Hindlimb muscle (tissue), 1 donor: Measurements from ENCODE around the gene ARL5B. TPM values are rescaled to one million over a fixed set of nuclear protein-coding genes. Genes with fewer than 3 reads are reported as not detected.

ENCODE experiments used
- DNase-seq: peaks from one replicate; pipeline ENCODE4 v3.0.0-alpha.2; 2013
- polyA plus RNA-seq: library from polyadenylated mRNA; unstranded; fragments of 120-200 nt; gene quantifications from one replicate; pipeline ENCODE4 v1.2.1, GENCODE V29; 2013; ENCODE audit not compliant: insufficient read length

ARL5B gene
- polyA plus RNA-seq, 1 donor, result 18.7 TPM

DNA sequence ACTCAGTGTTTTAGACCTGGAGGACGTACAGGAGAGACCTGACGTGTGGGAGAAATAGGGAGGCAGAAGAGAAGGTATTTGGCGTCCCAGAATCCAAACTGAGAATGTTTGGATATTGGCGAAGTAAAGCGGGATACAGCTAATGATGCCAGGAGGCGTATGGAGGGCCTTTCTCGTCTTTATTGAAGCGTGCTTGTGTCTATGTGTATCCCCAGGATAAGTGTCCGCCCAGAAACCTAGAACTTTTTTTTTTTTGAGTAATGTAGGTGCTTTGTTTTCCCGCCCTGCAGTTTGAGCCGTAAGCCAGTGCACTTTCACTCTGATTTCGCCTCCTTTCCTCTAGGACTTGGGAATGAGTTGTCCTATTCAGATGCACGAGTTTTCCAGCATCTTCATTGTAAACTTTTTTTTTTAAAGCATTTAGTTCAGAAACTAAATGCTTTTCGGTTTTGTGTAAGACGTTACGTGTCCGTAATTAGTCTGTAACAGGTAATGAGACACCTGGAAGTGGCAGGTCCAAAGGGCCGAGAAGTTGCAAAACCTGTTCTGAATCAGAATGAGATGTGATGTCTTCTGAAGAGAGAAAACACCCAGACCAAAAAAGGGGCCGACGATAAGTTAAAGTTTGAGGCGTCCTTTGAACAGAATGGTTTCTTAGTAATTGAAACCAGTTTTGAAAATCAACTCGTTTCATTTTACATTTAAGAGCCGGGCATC, 746 bp downstream of the ARL5B start:
- no peak for DNase-seq

DNA sequence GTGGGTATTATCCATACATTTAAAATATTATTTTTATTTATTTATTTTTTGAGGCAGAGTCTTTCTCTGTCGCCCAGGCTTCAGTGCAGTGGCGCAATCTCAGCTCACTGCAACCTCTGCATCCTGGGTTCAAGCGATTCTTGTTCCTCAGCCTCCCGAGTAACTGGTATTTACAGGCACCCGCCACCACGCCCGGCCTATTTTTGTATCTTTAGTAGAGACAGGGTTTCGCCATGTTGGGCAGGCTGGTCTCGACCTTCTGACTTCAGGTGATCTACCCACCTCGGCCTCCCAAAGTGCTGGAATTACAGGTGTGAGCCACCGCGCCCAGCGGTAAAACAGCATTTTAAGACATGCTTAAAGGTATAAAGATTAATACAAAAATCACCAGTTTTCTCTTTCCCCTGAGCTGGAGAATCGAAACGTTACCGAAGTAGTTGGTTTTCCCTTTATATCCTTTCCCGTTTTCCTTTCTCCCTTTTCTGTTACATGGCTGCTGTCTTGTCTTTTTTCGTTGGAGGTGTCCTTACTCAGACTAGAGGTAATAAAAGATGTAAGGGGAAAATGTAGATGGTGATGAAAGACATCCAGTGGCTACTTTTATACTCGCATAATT, 1.7 kb downstream of the ARL5B start:
- no peak for DNase-seq

DNA sequence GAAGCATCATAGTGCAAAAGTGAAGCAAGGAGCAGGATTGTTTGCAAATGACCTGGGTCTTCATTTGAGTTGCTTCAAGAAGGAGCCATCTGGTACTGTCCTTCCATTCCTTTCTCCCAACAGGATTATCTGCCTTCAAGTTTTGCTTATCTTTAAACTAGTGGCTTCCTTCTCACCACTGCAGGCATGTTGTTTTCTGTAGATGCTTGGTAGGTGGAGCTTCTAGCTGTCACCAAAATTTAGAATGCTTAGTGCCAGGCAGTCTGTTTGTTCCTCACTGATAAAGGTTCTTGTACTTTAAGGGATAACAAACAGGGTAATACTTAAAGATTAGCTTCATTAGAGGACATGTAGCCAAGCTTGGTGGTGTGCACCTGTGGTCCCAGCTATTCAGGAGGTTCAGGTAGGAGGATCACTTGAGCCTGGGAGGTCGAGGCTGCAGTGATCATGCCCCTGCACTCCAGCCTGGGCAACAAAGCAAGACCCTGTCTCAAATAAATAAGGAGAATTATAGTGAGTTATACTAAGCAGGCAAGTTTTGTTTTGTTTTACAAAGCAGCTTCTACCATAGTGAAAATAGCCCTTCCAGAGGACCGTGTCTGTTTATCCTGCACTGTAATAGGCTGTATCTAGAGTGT, 5.7 kb downstream of the ARL5B start:
- DNase-seq, result no peak

DNA sequence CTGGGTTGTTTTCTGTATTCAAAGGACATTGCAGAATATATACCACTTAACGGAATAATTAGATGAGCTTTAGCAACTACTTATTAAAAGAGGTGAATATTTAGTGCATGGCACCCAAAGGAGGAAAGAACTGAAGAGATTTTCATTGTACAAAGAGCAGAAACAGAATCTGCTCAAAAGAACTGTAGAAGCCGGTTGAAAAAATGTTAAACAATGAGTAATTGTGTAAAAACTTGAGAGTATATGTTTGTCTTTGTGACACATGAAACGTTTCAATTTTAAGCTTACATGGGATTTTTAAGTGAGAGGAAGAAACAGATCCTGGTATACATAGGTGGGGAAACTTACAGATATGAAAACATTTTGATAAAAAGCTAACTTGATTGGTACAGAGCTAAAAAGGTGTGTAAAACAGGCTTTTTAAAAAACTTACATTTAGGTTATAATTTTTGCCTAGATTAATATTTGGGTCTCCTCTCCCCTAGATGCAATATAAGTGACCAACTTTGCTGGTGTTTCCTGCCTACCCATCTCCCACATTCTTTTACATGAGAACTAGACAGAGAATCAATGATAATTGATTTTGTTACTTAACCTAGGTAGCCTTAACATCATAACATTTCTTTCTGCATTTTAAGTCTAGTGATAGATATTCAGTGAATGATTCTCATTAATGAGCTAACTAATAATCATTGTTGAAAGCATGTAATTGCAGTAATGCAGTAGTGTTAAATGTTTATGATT, 6.8 kb downstream of the ARL5B start:
- DNase-seq, result no peak

DNA sequence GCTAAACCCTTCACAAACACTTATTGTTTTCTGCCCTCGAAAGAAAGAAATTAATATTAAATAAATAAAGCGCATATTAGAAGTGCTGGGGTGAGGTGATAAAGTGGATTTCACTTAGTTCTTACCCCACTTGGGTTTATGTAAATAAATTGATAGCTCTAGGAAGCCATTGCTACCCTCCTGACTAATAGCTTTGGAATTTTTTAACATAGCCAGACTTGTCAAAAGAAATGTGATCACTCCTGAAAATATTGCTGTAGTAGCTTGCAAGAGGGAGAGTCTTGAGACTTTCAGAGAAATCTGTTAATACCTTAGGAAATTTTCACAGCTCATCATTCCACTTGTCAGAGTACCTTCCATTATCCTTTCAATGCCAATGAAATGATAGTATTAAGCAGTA, 7.6 kb downstream of the ARL5B start:
- DNase-seq, result no peak

DNA sequence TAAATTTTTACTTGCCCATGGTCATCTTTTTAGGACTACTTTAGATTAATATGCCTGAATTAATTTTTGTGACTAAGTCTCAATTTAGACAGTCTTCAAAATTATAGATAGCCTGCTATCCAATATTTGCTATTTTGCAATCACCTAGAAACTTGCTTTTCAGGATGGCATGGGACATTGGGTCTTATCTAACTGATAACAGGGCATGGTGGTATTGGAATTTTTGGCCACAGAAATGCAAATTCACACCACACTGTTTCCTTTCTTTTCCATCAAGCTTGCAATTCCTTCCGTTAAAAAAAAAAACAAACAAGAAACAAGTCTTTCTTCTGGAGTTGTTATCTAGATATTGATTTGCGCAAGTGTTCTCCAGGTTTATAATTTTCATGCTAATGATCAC, 8.8 kb downstream of the ARL5B start:
- DNase-seq, result no peak

DNA sequence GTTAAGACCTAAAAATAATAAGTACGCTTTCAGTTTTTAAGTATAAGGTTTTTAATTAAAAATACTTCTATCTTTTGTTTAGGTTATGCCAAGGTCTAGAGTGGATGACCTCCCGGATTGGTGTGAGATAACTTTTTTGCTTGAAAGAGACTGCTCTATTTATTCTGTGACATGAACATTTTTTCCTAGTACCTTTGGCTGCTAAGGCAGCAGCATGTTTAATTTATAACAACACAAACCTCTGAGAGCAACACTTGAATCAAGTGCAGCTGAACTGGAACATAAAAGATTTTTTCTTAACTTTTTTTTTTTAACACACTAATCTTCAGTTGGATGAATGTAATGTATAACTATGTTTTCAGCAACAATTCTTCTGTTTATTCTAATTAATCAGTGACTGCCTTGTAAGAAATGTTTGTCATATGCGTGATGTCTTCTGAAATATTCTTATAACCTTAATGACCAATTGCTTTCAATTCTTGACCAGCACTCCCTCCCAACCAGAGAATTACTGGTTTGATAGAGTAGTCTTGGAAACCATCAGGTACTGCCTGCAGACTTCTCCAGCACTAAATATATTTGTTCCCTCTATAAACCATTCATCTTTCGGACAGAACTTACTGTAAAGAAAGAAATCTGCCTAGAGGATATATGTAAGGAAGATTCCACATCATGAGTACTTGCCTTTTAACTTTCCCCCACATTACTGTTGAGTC, 16.0 kb downstream of the ARL5B start:
- no peak for DNase-seq

DNA sequence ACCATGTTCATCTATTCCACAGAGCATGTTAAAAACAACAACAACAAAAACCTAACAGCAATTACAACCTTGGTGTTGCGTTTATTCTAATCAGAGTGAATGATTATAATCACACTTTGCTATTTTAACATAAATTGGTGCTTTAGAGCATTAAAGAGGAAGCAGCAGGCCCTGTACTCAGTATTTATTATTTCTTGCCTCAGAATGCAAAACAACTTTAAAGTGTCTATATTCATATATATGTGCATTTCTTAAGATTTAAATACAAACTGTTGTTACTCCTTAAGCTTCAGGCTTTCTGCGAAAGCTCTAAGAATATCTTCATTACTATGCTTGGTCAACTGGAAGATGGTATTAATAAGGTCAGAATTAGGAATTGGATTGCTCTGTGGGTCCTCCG, 21.5 kb downstream of the ARL5B start:
- DNase-seq, result no peak

DNA sequence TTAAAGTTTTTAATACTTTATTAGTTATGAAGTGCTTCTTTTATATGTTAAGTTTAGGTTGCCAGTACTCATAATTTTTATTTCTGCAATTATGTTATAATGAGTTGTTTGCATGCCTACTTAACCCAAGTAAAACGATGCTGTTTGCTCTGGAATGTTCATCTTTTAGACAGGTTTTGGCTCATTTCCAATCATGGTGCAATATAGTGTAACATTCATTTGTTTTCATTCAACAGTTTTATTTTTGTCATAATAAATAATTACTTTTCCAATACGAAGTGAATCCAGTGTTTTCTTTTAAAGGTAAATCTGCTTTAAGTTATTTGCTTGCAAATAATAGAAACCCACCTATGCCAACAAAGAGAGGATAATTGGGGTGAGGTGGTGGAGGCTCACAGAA, 22.1 kb downstream of the ARL5B start:
- DNase-seq, result no peak

DNA sequence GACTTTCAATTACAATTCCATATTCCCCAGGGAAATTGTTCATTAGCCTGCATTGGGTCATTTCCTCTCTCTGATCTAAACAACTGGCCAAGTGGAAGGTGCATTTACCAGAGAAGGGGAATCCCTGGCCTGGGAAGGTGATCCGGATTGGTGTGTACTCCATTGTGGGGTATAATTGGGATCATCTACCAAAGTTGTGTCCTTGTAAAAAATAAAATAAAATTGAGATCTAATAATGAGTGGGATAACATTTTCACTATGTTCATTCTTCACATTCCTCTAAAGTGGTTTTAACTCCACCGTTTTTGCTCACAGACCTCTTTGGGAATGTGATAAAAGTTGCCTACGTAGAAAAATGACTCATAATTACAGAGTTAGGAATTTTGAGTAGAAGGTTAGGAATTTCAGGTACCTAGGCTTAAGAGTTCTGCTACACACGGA, 22.8 kb downstream of the ARL5B start:
- DNase-seq, result no peak

DNA sequence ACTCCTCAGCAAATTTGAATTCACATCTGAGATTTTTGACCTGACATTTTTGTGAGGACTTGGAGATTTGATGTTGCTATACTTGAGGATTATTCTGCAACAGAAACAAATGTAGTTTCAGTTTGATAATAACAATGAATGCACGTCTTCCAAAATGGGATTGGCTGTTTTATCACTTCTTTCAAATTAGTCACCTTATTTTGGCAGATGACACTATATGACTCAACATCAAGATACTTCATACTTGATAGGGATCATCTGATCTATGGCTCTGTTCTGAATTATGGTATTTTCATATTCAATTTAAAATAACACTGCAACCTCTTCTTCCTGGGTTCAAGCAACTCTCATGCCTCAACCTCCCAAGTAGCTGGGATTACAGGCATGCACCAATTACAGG, 24.2 kb downstream of the ARL5B start:
- DNase-seq, result no peak

DNA sequence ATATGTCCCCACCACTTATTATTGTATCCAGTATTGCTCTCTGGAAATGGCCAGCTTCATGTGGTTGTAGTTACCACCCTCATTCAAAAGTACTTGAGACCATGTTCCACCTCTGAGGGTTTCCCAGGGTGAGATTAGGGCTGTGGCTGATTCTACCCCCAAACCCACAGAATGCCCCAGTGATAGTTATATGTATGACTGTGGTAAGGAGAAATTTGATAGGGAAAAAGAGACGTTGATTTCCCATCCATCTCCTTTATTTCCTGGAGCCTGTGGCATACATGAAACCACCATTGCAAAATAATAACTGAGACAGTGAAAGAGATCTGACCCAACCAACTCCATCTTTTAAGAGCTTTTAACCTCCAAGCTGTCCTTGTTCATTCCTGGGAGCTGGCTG, 25.2 kb downstream of the ARL5B start:
- no peak for DNase-seq

DNA sequence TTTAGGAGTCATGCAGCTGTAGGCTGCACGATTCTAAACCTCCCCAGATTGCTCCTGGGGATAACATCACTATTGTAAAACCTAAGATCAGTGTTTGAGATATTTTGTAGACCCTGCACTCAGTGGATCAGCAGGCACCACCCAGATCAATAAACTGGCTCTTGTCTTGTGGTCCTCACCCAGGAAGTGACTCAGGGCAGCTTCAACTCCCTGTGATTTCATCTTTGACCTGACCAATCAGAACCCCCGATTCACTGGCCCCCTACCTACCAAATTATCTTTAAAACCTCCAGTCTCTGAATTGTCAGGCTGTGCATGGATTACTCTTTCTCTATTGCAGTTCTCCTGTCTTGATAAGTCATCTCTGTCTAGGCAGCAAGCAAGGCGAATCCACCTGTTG, 25.7 kb downstream of the ARL5B start:
- no peak for DNase-seq

DNA sequence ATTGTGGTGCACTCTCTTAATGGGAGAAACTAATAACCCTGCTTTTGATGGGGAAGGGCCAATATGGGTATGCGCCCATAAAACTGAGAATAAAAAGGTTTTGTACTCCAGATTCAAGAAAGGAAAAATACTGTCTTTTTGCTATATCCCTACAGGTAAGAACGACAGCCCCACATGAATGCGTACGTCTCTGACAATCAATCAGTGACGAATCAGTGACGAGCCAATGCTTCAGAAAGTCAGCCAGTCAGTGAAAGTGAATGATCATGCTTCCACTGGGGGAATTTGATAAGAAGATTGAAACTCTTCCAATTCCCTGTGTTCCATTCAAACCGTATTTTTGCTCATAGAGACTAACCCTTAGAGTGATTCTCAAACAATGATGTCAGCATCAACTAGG, 26.3 kb downstream of the ARL5B start:
- no peak for DNase-seq

DNA sequence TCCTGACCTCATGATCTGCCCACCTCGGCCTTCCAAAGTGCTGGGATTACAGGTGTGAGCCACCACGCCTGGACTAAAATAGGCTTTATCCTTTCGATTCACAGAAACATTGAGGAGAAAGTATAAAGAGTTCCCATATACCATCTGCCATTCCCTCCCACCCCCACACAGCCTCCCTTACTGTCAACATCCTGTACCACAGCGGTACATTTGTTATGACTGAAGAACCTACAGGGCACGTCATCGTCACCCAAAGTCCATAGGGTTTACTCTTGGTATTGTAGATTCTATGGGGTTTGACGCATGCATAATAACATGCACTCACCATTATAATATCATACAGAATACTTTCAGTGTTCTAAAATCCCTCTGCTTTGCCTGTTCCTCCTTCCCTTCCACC, 28.0 kb downstream of the ARL5B start:
- no peak for DNase-seq

DNA sequence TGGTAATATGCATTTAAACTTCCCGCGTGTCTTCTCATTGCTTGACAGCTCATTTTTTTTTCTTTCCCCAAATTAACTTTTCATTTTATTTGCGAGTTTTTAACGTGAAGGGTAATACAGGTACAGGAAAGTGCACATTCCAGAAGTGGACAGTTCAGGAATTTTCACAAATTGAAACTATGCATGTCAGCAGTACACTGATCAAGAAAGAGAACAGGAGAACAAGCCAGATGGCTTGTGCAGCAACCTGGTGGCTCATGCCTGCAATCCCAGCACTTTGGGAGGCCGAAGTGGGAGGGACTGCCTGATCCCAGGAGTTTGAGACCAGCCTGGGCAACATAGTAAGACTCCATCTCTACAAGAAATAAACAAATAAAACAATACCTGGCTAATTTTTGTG, 28.5 kb downstream of the ARL5B start:
- no peak for DNase-seq

DNA sequence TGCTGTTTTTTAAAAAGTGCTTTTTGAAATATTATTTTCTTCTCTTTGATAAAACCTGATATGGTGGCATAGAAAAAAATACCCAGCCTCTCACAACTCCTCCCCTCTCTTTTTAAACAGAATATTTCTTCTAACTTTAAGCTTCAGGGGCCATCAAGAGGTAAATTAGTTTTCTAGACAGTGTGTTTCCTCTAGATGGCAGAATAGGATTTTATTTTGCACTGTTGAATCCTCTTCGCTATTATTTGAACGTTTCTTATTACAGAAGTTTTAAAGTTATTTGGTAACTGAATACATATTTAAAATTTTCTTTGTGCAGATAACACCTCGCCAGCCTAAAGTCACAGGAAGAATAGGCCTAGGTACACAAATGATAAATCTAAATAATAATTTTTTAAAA, 30.3 kb downstream of the ARL5B start:
- no peak for DNase-seq

DNA sequence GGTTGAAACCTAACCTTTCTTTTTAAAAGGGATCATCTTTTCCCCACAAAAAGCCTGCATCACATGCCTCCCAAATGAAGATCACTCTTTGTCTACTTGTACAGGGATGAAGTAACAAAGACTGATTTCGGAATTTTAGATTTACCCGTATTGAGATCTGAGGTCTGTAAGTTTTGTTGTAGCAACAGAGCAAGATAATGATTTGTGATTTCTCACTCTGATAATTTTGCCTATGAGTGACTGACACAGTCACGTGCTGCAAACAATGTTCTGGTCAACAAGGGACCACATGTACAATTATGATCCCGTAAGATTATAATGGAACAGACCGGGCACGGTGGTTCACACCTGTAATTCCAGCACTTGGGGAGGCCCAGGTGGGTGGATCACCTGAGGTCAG, 31.3 kb downstream of the ARL5B start:
- DNase-seq, result no peak

DNA sequence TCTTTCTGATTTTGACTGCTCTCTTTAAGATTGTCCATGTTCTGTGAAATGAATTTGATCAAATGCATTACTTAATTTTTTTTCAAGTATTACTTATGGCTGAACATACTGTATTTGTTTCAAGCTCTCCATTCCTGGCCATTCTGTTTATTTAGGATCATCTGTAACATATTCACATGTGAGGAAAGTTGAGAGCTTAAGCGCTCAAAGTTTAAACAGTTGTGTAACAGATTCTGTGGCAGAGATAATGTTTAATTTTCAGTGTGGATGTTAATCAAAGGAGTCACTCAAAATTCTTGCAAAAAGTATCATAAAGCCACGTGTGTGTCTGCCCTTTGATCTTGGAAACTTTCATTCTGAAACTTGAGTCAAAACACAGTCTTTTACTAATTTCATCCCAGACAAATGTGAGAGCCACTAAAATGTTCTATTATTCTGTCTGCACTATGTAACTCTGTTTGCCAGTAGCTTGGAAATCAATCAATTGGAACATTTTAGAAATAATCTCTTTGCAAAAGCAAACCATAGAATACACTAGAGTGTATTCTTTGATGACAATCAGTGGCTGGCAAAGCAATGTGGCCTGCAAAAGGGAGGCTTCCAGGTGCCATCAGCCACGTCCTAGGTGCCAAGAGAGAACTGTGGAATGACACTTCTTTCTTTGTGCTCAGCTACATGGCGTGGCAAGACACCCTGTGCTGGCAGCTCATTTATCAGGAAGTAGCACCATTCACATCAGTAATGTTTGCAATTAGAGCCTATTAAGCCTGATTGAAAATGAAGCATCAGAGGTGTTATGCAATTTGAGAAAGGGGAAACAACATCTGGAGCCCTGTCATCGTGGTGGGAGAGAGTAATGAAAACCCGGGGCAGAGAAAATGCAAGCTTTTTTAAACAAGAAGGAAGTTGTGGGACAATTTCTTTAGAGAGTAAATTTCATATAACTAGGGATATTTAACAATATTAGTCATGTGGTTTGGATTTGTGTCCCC, 40.9 kb downstream of the ARL5B start:
- no peak for DNase-seq

DNA sequence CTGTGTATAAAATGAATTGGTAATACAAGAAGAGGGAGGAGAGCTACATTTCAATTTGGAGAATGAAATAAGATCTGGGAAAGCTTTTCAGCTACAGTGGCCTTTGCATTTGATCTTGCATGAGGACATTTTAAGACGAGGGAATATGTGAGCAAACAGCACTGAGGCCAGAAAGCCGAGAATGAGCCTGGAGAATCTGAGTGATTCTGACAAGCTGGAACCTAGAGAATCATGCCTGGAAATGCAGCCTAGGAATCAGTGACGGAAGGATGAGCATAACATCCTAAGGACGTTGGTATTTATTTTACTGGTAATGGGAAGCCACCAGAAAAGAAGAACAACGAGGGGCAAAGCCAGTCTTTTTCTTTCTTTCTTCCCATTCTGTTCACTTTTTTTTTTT, 44.3 kb downstream of the ARL5B start:
- no peak for DNase-seq

DNA sequence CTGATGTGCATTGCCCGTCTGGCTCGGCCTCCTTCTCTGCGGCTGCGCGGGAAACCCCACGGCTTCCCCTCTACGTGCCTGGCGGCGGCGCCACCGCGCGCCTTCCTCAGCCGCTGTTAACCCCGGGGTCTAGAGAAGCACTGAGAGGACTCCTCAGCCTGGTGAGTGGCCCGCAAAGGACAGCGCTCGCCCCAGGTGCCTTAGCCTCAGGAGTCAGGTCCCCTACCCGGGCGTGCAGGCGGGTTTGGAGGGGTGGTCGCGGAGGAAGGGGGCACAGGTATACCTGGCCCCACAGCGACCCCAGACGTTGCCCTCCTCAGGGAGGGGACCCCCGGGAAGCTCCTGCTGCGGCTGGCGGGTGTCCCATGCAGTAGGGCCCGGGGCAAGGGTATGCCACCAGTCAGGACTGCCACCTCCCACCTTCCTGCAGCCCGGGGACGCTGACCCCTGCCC, 51.0 kb downstream of the ARL5B start:
- no peak for DNase-seq
